SW480 (cell line): ENCODE results near the gene NWD2.

Source experiments
- DNase-seq: peaks from one replicate; pipeline ENCODE4 v3.0.0-alpha.2; 2016; ENCODE audit warnings: low spot score

Gene NWD2

DNA sequence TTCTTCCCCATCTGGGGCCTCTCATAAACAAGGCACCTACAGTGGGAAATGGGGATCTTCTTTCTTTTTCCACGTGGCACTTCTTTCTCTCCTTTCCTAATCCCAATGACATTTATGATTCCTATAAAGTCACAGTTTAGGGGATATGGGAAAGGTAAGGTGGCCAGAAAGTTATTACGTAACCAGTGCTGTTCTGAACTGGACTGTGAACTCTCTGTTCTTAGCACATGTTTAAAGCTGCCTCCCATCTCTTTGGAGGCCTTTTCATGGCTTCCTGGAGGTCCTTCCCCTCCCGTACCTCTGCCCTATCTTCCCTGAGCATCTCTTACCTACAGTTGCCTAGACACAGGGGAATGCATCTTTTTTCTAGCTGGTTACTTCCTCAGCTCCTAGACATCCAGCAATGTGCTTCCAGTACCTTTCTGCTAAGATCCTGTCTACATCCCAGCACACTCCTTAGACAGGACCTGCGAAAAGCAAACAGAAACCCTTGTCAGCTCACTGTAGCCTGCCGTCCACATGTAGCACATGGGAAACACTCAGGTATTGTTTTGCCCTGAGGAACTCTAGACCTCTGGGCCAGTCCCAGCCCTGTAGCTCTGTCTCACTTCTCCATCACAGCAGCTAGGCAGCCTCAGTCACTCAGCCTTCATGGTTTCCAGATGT, 195.4 kb downstream of the NWD2 start:
- DNase-seq, result no peak

DNA sequence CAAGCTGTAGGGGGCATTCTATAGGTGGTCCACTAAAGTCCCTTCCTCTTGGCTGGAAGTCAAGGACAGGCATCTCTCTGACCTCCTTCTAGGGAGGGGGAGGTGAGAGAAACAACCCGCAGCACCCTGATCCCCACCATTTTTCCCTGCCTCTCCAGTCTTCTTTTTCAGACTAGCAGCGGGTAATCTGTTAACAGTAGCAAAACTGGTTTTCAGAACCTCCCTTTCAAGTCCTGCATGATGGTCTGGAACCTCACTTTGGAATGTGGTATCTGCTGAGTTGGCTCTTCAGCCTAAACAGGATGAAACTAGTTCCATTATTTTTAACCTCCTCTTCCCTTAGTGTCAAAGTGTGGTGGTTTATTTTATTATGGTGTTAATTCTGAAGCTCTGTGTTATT, 196.0 kb downstream of the NWD2 start:
- DNase-seq, result no peak

DNA sequence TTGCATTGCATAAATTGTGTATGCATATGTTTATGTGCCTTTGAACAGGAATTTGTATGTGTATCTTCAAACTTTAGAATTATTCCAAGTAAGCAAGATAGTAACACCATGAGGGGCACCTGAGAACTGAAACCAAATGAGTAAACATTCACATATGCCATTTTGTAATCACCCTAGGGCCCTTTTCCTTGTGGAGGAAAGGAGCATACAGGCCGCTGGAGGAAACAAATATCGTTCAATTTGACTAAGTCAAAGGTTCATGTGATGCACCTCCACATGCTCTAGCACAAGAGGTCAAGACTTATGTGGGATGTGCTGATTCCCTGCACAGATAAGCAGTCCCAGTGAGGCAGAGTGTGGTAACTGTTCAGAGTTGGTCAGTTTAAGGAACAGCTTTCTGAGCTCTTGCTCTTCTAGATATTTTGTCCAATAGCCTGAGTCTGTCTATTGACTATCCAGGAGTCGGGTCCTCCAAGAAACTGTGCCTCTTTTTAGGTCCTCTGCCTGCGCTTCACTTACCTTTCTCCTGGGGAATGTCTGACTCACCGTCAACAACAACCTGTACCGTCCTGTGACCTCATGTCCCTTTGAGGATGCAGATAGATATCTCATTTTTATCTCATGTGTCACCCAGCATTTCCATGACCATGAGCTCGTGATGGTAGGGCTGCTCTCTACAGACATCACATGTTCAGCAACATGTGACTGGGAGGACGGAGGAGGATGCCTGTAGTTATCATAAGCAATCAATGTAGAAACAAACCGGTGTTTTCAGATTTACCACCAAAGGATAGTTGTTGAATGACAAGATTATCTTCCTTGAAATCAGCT, 196.9 kb downstream of the NWD2 start:
- DNase-seq, result peak; percentile 80

DNA sequence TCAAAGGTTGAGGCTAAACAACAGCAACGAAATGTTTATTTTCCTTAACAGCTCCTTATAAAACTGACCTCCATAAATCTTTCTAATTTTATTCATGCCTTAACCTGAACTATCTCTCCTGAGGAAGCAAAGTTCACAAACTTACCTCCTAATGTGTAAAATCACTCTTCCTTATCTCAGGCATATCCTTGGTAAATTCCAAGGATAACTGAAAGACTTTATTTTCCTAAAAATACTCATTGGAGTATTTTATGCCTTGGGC, 197.4 kb downstream of the NWD2 start:
- no peak for DNase-seq

DNA sequence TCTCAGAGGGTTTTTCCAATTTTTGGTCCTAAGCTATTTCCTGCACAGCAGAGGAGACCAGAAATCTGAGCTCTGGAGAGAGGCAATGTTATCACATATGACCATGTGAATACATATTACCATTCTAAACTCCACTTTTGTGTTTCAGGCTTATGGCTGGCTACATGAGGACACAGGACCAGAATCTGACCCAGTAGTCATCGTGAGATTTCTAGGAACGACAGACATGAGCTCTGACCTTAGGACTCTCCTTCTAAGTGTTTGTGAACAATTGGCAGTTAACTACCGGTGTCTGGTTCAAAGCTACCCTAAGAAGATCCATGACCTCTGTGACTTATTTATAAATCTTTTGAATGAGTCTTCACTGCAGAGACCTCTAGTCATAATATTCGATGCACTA, 198.6 kb downstream of the NWD2 start:
- DNase-seq, result no peak

DNA sequence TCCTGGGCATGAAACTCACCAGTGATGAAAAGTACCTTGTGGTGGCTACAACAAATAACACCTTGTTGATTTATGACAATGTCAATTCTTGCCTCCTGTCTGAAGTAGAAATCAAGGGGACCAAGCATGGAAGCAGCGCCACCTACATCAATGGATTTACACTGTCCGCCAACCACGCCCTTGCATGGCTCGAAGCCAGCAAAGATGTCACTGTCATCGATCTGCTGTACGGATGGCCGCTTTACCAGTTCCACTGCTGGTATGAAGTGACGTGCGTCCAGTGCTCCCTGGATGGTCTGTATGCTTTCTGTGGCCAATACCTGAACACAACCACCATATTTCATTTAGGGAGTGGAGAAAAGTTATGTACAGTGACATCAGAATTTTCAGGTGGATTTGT, 200.5 kb downstream of the NWD2 start:
- DNase-seq, result no peak

DNA sequence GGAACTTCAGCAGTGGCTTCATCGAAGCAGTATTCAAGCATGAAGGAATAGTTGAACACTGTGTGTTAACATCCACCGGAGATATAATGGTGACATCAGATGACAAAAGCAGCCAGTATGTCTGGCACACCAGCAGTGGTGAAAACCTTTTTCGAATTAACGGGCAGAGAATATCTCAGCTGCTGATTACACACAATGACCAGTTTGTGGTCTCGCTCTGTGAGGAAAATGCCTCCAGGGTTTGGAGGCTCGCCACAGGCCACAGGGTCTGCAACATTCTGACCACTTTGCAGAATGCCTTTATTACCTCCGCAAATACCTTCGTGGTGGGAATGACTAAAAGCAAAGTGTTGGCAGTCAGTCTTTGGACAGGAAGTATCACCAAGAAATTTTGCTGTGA, 201.5 kb downstream of the NWD2 start:
- no peak for DNase-seq

DNA sequence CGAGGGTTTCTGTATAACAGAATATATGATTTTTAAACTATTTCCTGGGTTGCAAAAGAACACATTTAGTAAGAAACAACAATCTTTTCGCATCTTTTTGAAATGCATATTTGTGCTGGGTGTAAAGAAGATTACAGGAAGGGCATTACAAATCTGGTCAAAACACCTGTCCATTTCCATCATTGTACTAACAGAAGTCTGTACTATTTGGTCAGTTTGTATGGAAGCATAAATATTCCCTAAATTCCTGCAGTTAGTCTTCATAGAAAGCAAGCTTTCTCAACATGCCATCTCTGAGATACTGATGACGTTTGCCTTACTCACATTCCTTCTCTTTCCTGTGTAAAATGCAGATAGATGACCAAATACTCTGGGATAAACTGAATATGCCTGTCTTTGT, 203.3 kb downstream of the NWD2 start:
- DNase-seq, result no peak

DNA sequence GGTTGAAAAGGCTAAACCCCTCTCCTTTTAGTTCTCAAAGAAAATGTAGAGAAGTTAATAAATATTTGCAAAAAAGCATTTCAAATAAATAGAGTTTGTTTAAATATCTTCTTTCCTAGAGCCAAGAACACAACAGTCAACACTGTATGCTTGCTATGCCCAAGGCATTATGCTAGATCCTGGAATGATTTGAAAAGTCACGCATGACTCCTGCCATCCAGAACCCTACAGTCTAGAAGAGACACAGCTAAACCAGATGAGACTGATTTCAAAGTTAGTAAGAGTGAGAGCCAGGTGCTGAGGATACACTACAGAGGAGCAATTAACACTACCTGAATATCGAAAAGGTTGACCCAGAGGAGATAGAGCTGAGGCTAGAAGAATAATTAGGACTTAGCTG, 205.8 kb downstream of the NWD2 start:
- DNase-seq, result no peak

DNA sequence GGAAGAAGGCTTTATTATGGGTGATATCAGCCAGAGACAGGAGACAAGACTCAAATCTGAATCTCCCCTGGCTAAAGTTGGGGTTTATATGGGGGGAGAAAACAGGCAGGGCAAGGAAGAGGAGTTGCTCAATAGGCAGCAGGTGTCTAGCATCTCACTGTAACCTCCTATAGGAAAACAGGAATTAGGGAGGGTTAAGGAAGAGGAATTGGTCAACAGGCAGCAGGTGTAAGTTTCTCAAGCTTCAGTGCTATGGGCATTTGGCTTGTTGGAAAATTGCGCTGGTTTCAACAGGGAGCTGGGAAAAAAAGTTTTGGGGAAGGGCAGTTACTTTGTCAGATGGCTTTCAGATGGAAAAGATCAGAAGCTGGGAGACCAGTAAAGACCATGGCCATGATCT, 206.4 kb downstream of the NWD2 start:
- no peak for DNase-seq

DNA sequence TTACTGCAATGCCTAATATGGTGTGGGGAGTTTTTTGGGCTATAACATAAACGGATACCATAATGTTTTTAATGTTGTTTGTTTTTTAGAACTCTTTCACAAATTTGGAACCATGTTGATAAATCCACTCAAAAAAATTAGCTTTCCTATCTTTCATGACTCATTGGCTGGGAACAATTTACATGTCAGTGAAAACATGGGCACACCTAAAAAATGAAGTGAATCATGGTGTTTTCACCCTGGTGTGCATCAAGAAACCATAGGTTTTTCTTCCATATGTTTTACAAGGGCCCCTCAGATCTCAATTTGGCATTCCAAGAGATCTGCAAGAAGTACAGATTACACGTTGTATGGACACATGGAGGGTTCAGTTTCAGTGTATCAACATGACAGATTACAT, 207.1 kb downstream of the NWD2 start:
- DNase-seq, result no peak

DNA sequence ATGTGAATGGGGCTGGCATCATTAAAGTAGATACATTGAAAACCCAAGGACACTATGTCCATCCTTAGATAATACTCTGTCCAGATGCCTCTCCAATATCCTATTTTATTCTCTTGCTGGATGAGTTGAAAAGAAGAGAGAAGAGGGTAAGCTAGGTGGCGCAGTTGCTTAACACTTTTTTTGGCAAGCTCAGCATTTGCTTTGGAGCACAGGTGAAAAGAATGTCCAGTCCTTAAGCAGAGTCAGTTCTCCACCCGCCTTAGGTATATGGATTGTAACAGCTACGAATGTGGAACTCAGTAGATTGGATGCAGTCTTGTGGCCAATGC, 208.4 kb downstream of the NWD2 start:
- DNase-seq, result peak; percentile 90

DNA sequence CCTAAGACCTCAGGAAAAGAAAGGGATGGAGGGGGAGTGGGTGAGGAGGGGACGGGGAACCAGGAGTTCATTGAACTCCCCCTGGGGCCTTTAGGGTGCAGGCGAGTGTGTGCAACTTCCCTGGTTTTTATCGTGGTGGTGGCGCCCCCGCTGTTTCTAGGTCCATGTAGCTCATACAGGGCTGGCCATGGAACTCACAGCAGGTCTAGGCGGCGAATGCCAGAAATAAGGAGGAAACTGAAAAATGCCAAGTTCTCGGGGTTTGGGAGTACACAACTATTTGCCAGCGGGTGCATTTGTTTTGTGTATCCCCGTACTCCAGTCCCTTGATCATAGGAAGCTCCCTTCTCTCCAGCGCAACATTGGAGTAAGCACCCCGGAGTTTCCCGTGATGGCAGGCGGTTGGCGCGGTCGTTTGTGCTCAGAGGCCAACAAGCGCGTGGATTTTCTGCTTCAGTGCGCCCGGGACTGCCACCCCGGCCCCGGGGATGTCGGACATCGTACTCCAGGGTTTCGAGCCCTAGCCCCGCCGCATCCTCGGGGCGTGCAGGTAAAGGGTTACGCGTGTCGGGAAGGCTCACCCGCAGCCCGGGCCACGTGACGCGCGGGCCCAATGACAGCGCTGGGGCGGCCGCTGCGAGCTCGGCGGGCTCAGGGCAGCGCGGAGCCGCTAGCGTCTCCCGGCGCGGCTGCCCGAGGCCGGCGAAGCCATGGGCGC, 208.9 kb downstream of the NWD2 start:
- DNase-seq, result peak; percentile 52

DNA sequence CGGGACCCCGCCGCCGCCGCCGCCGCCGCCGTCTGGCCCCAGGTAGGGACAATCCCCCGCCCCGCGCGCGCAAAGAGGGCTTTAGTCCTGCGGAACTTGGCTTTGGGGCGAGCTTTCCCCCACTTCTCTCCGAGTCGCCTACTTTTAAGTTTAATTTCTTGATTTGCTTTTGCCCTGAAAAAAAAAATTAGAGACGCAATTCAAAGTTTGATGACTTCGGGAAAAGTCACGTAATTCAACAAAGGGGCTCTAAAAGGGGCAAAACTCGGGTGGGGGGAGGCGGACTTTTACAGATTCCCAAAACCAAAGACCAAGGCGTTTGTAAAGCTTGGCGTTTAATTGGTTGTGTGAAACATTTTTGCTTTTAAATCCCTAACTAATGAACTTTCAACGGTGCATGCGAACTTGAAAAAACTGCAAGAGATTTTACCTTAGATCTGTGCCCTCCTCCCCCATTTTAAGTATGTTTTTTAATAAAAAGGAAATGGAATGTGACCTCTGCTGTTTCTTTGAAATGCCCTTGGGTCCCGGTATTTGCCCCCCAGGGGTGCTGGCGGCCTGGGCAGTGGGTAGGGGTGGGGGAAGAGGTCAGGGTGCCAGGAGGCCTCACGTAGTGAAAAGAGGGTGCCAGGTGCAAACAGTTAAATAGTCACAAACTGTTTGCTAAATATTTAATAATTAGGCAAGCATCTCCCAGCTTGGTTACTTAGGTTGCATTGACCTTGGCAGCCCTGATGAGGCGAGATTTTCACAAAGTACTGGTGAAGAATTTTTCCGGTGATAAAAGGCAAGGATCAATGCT, 209.7 kb downstream of the NWD2 start:
- DNase-seq, result no peak

DNA sequence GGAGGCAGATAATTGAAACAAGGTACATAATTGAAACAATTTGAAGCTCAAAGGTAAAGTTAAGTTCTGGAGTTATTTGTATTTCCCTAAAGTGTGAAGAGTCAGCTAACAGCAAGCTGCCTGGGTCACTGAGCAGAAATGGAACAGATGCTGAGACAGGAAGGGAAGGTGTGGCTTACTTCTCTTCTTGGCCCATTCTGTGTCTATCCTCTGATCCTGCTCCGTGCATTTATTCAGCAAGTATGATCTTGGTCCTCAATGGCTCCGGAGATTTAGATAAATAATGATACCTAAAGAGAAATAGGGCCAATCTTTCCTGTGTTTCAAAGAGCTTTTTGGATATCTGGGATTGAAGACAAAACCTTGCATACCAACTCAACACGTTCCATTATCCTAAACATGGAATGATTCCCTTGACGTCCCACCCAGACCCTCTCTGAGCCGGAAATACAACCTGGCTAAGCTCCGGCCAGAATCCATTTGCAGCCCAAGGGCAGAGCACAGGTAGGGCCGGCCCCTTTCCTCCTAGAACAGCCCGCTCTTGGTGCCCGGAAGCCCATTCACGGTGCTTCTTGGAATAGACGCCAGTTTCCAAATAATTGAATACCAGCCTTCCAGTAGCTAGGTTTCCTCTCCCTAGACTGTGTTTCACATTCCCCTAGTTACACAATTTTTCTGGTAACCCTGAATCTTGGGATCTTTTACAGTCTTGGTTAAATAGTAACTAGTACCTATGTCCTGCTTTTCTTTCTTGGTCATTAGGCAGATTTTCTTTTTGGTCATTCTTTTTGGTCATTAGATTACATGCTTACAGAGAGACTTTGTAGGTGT, 211.0 kb downstream of the NWD2 start:
- no peak for DNase-seq

DNA sequence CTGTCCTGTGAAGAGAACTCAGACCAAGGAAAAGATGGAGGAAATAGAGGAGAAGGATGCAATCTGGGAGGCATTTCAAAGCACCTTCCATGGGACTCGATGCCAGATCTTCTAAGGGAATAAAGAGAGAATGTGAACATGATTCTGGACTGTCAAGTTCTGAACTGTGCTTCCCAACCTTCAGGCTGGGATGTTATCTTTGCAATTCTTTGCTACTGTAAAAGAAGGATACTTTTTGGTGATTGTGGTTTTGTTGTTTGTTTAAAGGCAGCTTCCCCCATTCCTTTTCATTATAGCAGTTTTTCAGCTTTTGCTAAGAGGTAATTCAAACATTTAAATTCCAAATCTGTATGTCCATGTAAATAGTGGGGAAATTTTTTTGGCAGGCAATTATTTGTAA, 217.3 kb downstream of the NWD2 start:
- no peak for DNase-seq

DNA sequence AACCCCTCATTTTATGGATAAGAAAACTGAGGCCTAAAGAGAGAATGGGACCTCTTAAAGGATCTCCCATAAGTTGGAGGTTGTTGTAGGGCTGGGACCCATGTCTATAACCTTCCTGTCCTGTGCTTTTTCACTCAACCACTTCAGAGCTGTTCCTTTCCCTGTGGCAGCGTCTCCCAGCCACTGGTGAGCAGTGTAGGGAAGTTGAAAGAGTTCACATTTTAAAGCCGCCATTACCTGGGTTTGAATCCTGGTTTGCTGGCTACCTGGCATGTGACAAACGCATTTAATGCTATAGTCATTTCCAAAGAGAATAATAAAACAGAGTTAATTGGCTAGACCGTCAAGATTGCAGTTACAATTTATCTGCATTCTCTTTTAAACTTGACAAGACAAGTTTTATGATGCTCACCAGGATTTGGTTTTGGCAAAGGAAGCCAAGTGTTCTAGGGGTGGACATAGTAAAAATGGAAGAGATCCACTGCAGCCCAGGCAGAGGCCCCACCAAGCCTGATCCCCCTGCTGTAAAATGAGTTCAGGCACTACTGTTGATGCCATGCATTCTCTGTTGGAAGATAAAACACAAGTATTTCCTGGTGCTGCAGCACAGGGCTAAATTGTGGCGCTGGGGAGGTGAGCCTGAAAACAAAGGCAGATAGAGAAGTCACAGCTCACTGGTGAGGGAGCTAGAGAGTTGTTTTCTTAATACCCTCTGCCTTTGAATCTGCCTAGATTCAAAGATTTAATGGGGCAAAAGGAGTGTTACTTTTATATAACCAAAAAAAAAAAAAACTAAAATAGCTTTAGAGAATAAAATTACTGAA, 218.7 kb downstream of the NWD2 start:
- no peak for DNase-seq

DNA sequence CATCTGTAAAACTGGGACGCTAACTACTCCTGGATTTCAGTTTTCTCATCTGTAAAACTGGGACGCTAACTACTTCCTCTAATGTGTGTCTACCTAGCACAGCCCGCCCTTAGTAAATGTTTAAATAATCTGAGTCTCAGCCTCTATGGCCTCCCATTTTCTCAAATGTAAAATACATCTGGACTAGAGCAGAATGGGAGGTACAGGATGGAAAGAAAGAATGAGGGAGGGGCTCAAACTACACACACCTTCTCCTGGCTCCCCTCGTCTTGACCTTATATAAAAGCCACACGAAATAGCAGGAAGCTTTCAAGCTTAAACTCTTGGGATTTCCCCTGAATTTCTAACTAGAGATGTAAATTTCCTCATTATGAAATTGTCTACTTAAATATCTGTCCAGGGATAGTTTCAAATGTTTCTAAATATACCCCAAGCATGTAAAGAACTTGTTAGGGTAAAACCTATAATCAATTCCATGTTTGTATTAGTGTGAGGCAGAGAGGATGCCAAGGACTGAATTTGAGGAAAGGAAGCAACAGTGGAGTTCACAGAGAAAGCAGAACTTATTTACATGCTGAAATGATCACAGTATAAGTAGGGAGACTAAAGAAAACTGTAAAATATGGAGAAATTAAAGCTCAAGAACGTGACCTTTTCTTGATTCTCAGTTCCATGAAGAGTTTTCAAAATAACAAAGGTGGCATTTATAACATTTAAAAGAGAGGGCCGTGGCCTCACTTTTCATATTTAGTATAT, 220.0 kb downstream of the NWD2 start:
- no peak for DNase-seq

DNA sequence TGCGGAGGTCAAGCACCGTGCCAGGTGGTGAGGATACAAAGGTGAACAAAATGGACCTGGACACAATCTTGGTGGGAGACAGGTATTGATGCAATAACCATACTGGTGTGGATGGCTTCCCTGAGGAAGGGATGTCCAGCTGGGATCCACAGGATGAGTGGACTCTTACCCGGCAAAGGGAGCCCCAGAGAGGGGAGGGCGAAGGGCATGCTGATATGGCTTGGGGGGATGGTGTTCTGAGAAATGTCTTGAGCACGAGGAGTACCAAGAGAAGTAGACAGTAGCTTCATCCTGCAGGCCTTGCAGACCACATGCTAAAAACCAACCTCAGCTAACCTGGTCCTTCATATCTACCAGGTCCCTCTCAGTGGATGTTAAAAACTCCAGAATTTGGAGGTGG, 220.8 kb downstream of the NWD2 start:
- DNase-seq, result no peak

DNA sequence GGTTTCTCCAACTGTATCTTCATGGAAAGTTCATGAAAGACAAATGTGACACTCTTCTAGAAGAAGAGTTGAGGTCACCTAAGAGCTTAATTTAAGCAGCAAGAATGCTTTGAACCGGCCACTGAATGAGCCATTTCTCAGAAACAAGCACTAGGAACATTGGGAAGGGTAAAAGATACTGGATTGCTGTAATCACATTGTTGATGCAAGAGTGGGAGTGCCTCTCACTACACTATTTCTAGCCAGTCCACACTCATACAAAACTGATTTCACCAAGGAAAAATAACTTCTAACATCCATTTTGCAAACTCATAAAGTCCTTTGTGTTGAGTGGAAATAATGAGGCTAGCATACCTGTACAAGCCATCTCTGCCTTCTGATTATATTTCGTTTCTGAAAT, 221.3 kb downstream of the NWD2 start:
- DNase-seq, result no peak
